Transverse colon (tissue), 4 donors: ENCODE results near the gene KSR1. TPM values are rescaled to one million over a fixed set of nuclear protein-coding genes. Genes with fewer than 3 reads are reported as not detected.

Experiments used
- DNase-seq: peaks from one replicate; pipeline ENCODE4 v3.0.0-alpha.2; 2019
- H3K27ac ChIP-seq, 4 donors: fragments of 200-600 bp; sonication (generic); 2 replicates each; pipeline ENCODE4 v1.5.1; 2016 to 2018; ENCODE audit warnings: inconsistent platforms in 4 of 4
- H3K27me3 ChIP-seq: fragments of 200-600 bp; sonication (generic); 2 replicates; pipeline ENCODE4 v1.5.1; 2017; ENCODE audit warnings: inconsistent platforms
- H3K36me3 ChIP-seq, 4 donors: fragments of 200-600 bp; sonication (generic); 2 replicates each; pipeline ENCODE4 v1.5.1; 2017 to 2019; ENCODE audit warnings: inconsistent platforms in 4 of 4
- H3K4me1 ChIP-seq, 4 donors: fragments of 200-600 bp; sonication (generic); 2 replicates each; pipeline ENCODE4 v1.5.1; 2017 to 2020; ENCODE audit warnings: inconsistent platforms in 4 of 4
- H3K4me3 ChIP-seq, 4 donors: fragments of 200-600 bp; sonication (generic); 1 replicate in 1 of 4; 2 replicates in 3 of 4; pipeline versions ENCODE4 v1.5.1 to v1.6.1; 2017 to 2019; ENCODE audit warnings: inconsistent platforms in 4 of 4
- H3K9me3 ChIP-seq, 2 donors: fragments of 200-600 bp; sonication (generic); 2 replicates each; pipeline ENCODE4 v1.5.1; 2017 to 2019; ENCODE audit warnings: inconsistent platforms in 2 of 2
- CTCF ChIP-seq, 5 experiments: fragments of 200-600 bp in 3 of 5; fragments of 450-650 bp in 2 of 5; sonication (generic) in 3 of 5; IDR thresholded peaks; 1 replicate in 2 of 5; 2 replicates in 3 of 5; pipeline ENCODE4 v1.5.1; 2016 to 2017; ENCODE audit warnings: antibody characterized with exemption in 5 of 5, inconsistent platforms in 3 of 5, mild to moderate bottlenecking in 2 of 5, moderate library complexity in 1 of 5
- EP300 ChIP-seq: sonication (generic); formaldehyde crosslinking; IDR thresholded peaks from one replicate; pipeline ENCODE4 v1.6.1; 2017; ENCODE audit warnings: antibody characterized with exemption, low read depth
- POLR2A ChIP-seq: fragments of 450-650 bp; IDR thresholded peaks from one replicate; pipeline ENCODE4 v1.6.1; 2016; ENCODE audit warnings: antibody characterized with exemption, mild to moderate bottlenecking, moderate library complexity
- POLR2AphosphoS5 ChIP-seq, 3 donors: sonication (generic); formaldehyde crosslinking; IDR thresholded peaks; one replicate each; pipeline ENCODE4 v1.6.1; 2016; ENCODE audit warnings: antibody characterized with exemption in 3 of 3
- WGBS, 2 donors: methylation state at CpG; one replicate each; pipeline ENCODE4 v1.1.5; 2018; ENCODE audit warnings: low coverage in 1 of 2; 5-methylcytosine and 5-hydroxymethylcytosine counted together
- in situ Hi-C, 4 donors: fragments of 200-750 bp; cut with MboI; loops; one replicate each; pipeline versions ENCODE4 v1.15.0 to v1.15.1; 2017; ENCODE audit warnings: low sequenced_read_pairs in 3 of 4, low pct_ligation_motif_present in 1 of 4, low pct_unique_long_range_greater_than_20kb in 1 of 4
- intact Hi-C: fragments of 100-400 bp; cut with DNase I; formaldehyde crosslinking; loops from one replicate; pipeline ENCODE4 v1.15.1; 2023; ENCODE audit warnings: low total_unique reads
- total RNA-seq, 4 donors: library from RNA; depleted of rRNA; stranded (reverse); fragments of >200 nt; gene quantifications; one replicate each; pipeline ENCODE4 v1.1.0, GENCODE V29; 2016

Gene KSR1
- total RNA-seq, 4 donors from 2014 or later = 8.2 to 55.7 (median 30.9) TPM

- Histone ChIP-seq H3K4me3 (no peak overlapping the region), H3K27ac (no peak overlapping the region), H3K9me3 (no peaks in the 10 kb centered on the region), H3K4me1 (peaks cover 0 to 19% (median 11%) of the 10 kb centered on the region in 4 donors), H3K27me3 (no peaks in the 10 kb centered on the region), H3K36me3 (peaks cover 0 to 5% (median 0%) of the 10 kb centered on the region in 4 donors)
- in situ Hi-C loops (loop anchor here in 3 of 4 donors (5.0 to 25.0 kb wide), 7 partner anchors 50 to 367 kb away; partner anchors contain the start of gene LYRM9 (in 1 of the 3)), intact Hi-C loops (loop anchor here (2.0 to 10.0 kb wide), 3 partner anchors 49 to 367 kb away; no protein-coding TSS in a partner anchor)
- no peak for DNase-seq
- 71 to 100% methylated on average over 1 to 2 of the region's 2 CpGs for WGBS, 2 donors
- no peak for TF ChIP-seq POLR2A
- TF ChIP-seq EP300 = no peak
- no peak for TF ChIP-seq POLR2AphosphoS5 (IDR thresholded peaks at IDR 0.05)
- no peak for TF ChIP-seq CTCF (IDR thresholded peaks at IDR 0.05)
Observed at GRCh38 chr17:27601975-27602302, 145.7 kb downstream of the KSR1 start.

GRCh38 chr17:27602721-27603420, 146.6 kb downstream of the KSR1 start:
- intact Hi-C loops = loop anchor here (2.0 to 10.0 kb wide), 2 partner anchors 48 to 368 kb away; no protein-coding TSS in a partner anchor
- in situ Hi-C loops = loop anchor here in 3 of 4 donors (5.0 to 25.0 kb wide), 7 partner anchors 49 to 368 kb away; partner anchors contain the start of gene LYRM9 (in 1 of the 3)
- no peak overlapping the region for H3K4me3 ChIP-seq
- peak; percentile 86 for DNase-seq
- TF ChIP-seq CTCF (IDR thresholded peaks at IDR 0.05) (peak; percentile 91 to 98 (median 97)), EP300 (no peak)
- peaks cover 0 to 5% (median 0%) of the 10 kb centered on the region in 4 donors for H3K36me3 ChIP-seq
- no peak overlapping the region for H3K27ac ChIP-seq
- no peaks in the 10 kb centered on the region for H3K27me3 ChIP-seq
- WGBS, 2 donors = 47% methylated on average over 15 of the region's 15 CpGs; no CpG with 5 or more reads in 1 of the 2 donors
- H3K4me1 ChIP-seq = peaks cover 0 to 19% (median 11%) of the 10 kb centered on the region in 4 donors
- no peaks in the 10 kb centered on the region for H3K9me3 ChIP-seq

- TF ChIP-seq POLR2AphosphoS5 (IDR thresholded peaks at IDR 0.05) (no peak), POLR2A (no peak), CTCF (IDR thresholded peaks at IDR 0.05) (peak in 1 of 5 experiments; percentile 25)
- in situ Hi-C loops (loop anchor here in 3 of 4 donors (5.0 to 25.0 kb wide), 7 partner anchors 49 to 369 kb away; partner anchors contain the start of gene LYRM9 (in 1 of the 3)), intact Hi-C loops (loop anchor here (2.0 to 10.0 kb wide), 2 partner anchors 47 to 369 kb away; no protein-coding TSS in a partner anchor)
- Histone ChIP-seq H3K36me3 (peaks cover 0 to 5% (median 0%) of the 10 kb centered on the region in 4 donors), H3K4me1 (peaks cover 0 to 19% (median 11%) of the 10 kb centered on the region in 4 donors), H3K4me3 (no peak overlapping the region), H3K9me3 (no peaks in the 10 kb centered on the region), H3K27ac (no peak overlapping the region), H3K27me3 (no peaks in the 10 kb centered on the region)
- WGBS, 2 donors = 70% methylated on average over 2 of the region's 2 CpGs; no CpG with 5 or more reads in 1 of the 2 donors
- no peak for DNase-seq
Observed at GRCh38 chr17:27603421-27603770, 147.1 kb downstream of the KSR1 start.
